HUES6 (cell line): Measurements from ENCODE around the gene BSN.

Experiments
- H3K27ac ChIP-seq: 2 replicates; pipeline ENCODE4 v1.7.0; 2013; ENCODE audit warnings: low read depth, mild to moderate bottlenecking, low read length, inconsistent platforms
- H3K27me3 ChIP-seq: 2 replicates; pipeline ENCODE4 v1.6.1; 2013; ENCODE audit warnings: low read length; ENCODE audit not compliant: control insufficient read depth, insufficient read depth
- H3K36me3 ChIP-seq: 2 replicates; pipeline ENCODE4 v1.6.1; 2013; ENCODE audit warnings: low read length; ENCODE audit not compliant: control insufficient read depth, insufficient read depth
- H3K4me1 ChIP-seq: 2 replicates; pipeline ENCODE4 v1.6.1; 2013; ENCODE audit warnings: low read length; ENCODE audit not compliant: control insufficient read depth, insufficient read depth
- H3K4me3 ChIP-seq: 2 replicates; pipeline ENCODE4 v1.5.1; 2013; ENCODE audit warnings: low read depth, low read length
- H3K9ac ChIP-seq: one replicate; pipeline ENCODE4 v1.6.1; 2013; ENCODE audit warnings: mild to moderate bottlenecking, low read length
- H3K9me3 ChIP-seq: 2 replicates; pipeline ENCODE4 v1.6.1; 2013; ENCODE audit warnings: low read depth, low read length; ENCODE audit not compliant: control insufficient read depth, insufficient read depth

The BSN gene

GRCh38 chr3:49607105-49607591, 52.9 kb downstream of the BSN start:
- no peak overlapping the region for H3K9ac ChIP-seq
- no peaks in the 10 kb centered on the region for H3K36me3 ChIP-seq
- H3K4me3 ChIP-seq: no peak overlapping the region
- H3K27me3 ChIP-seq: no peaks in the 10 kb centered on the region
- no peak overlapping the region for H3K27ac ChIP-seq
- H3K4me1 ChIP-seq: no peaks in the 10 kb centered on the region
- no peaks in the 10 kb centered on the region for H3K9me3 ChIP-seq

- Histone ChIP-seq H3K27ac (no peak overlapping the region), H3K9ac (no peak overlapping the region), H3K4me1 (no peaks in the 10 kb centered on the region), H3K4me3 (no peak overlapping the region), H3K36me3 (no peaks in the 10 kb centered on the region), H3K9me3 (0 out of 2 replicates have a peak, but pooled peaks cover 3% of the 10 kb centered on the region), H3K27me3 (no peaks in the 10 kb centered on the region)
Observed at GRCh38 chr3:49607796-49608195, 53.5 kb downstream of the BSN start.

GRCh38 chr3:49609314-49609713, 55.0 kb downstream of the BSN start:
- no peaks in the 10 kb centered on the region for H3K27me3 ChIP-seq

GRCh38 chr3:49609815-49610214, 55.5 kb downstream of the BSN start:
- no peak overlapping the region for H3K27ac ChIP-seq
- no peaks in the 10 kb centered on the region for H3K36me3 ChIP-seq
- no peak overlapping the region for H3K9ac ChIP-seq
- 0 out of 2 replicates have a peak, but pooled peaks cover 3% of the 10 kb centered on the region for H3K9me3 ChIP-seq
- no peaks in the 10 kb centered on the region for H3K27me3 ChIP-seq
- no peak overlapping the region for H3K4me3 ChIP-seq
- no peaks in the 10 kb centered on the region for H3K4me1 ChIP-seq

More at GRCh38 chr3:49609314-49609713, 55.0 kb downstream of the BSN start:
- Histone ChIP-seq H3K4me1 (no peaks in the 10 kb centered on the region), H3K27ac (no peak overlapping the region), H3K36me3 (no peaks in the 10 kb centered on the region), H3K9me3 (0 out of 2 replicates have a peak, but pooled peaks cover 3% of the 10 kb centered on the region), H3K9ac (no peak overlapping the region), H3K4me3 (no peak overlapping the region)

GRCh38 chr3:49610666-49611280, 56.5 kb downstream of the BSN start:
- no peak overlapping the region for H3K27ac ChIP-seq
- 0 out of 2 replicates have a peak, but pooled peaks cover 3% of the 10 kb centered on the region for H3K9me3 ChIP-seq
- no peaks in the 10 kb centered on the region for H3K27me3 ChIP-seq
- no peak overlapping the region for H3K9ac ChIP-seq
- no peaks in the 10 kb centered on the region for H3K4me1 ChIP-seq
- H3K4me3 ChIP-seq: no peak overlapping the region
- H3K36me3 ChIP-seq: no peaks in the 10 kb centered on the region

GRCh38 chr3:49611291-49611690, 57.0 kb downstream of the BSN start:
- H3K27ac ChIP-seq: no peak overlapping the region
- H3K9ac ChIP-seq: no peak overlapping the region
- no peak overlapping the region for H3K4me3 ChIP-seq
- no peaks in the 10 kb centered on the region for H3K27me3 ChIP-seq
- 0 out of 2 replicates have a peak, but pooled peaks cover 3% of the 10 kb centered on the region for H3K9me3 ChIP-seq
- H3K36me3 ChIP-seq: no peaks in the 10 kb centered on the region
- peaks cover 3% of the 10 kb centered on the region; the same call in 1 of the 2 replicates for H3K4me1 ChIP-seq

GRCh38 chr3:49611719-49612118, 57.4 kb downstream of the BSN start:
- Histone ChIP-seq H3K4me1 (peaks cover 7% of the 10 kb centered on the region), H3K4me3 (no peak overlapping the region), H3K27ac (no peak overlapping the region), H3K9ac (no peak overlapping the region), H3K9me3 (0 out of 2 replicates have a peak, but pooled peaks cover 3% of the 10 kb centered on the region), H3K36me3 (no peaks in the 10 kb centered on the region), H3K27me3 (no peaks in the 10 kb centered on the region)

GRCh38 chr3:49614936-49615335, 60.7 kb downstream of the BSN start:
- Histone ChIP-seq H3K4me3 (no peak overlapping the region), H3K27ac (no peak overlapping the region), H3K4me1 (peaks cover 8% of the 10 kb centered on the region)

GRCh38 chr3:49616061-49616460, 61.8 kb downstream of the BSN start:
- H3K27ac ChIP-seq: no peak overlapping the region
- peaks cover 8% of the 10 kb centered on the region for H3K4me1 ChIP-seq
- no peaks in the 10 kb centered on the region for H3K27me3 ChIP-seq
- H3K36me3 ChIP-seq: no peaks in the 10 kb centered on the region
- no peak overlapping the region for H3K9ac ChIP-seq
- 0 out of 2 replicates have a peak, but pooled peaks cover 3% of the 10 kb centered on the region for H3K9me3 ChIP-seq
- H3K4me3 ChIP-seq: no peak overlapping the region

More at GRCh38 chr3:49614936-49615335, 60.7 kb downstream of the BSN start:
- Histone ChIP-seq H3K27me3 (no peaks in the 10 kb centered on the region), H3K9ac (no peak overlapping the region), H3K9me3 (0 out of 2 replicates have a peak, but pooled peaks cover 3% of the 10 kb centered on the region), H3K36me3 (no peaks in the 10 kb centered on the region)

- no peak overlapping the region for H3K27ac ChIP-seq
- H3K9me3 ChIP-seq: 0 out of 2 replicates have a peak, but pooled peaks cover 3% of the 10 kb centered on the region
- no peaks in the 10 kb centered on the region for H3K27me3 ChIP-seq
- H3K36me3 ChIP-seq: no peaks in the 10 kb centered on the region
- H3K4me3 ChIP-seq: no peak overlapping the region
- no peak overlapping the region for H3K9ac ChIP-seq
- peaks cover 8% of the 10 kb centered on the region for H3K4me1 ChIP-seq
Observed at GRCh38 chr3:49616491-49616941, 62.2 kb downstream of the BSN start.

GRCh38 chr3:49617390-49618013, 63.2 kb downstream of the BSN start:
- no peak overlapping the region for H3K4me3 ChIP-seq
- no peaks in the 10 kb centered on the region for H3K27me3 ChIP-seq
- H3K27ac ChIP-seq: no peak overlapping the region
- H3K4me1 ChIP-seq: peaks cover 8% of the 10 kb centered on the region
- H3K9ac ChIP-seq: no peak overlapping the region
- 0 out of 2 replicates have a peak, but pooled peaks cover under 1% of the 10 kb centered on the region for H3K9me3 ChIP-seq
- no peaks in the 10 kb centered on the region for H3K36me3 ChIP-seq
